Measurements from ENCODE around the gene KNSTRN. TPM values are rescaled to one million over a fixed set of nuclear protein-coding genes. Genes with fewer than 3 reads are reported as not detected.

Gene KNSTRN
- total and polyA plus RNA-seq, 4 donors = 3.4 to 28.1 (median 8.9) TPM

DNA sequence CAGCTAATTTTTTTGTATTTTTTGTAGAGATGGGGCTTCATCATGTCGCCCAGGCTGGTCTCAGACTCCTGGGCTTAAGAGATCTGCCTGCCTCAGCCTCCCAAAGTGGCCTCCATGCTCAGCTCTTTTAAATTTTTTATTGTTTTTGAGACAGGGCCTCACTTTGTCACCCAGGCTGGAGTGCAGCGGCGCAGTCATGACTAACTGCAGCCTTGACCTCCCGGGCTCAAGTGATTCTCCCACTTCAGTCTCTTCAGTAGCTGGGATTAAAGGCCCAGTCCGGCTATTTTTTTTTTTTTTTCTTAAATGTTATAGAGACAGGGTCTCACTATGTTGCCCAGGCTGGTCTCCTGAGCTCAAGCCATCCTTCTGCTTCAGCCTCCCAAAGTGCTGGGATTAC is 43.2 kb downstream of the KNSTRN start (continued):
- TF ChIP-seq, protein P1, sequence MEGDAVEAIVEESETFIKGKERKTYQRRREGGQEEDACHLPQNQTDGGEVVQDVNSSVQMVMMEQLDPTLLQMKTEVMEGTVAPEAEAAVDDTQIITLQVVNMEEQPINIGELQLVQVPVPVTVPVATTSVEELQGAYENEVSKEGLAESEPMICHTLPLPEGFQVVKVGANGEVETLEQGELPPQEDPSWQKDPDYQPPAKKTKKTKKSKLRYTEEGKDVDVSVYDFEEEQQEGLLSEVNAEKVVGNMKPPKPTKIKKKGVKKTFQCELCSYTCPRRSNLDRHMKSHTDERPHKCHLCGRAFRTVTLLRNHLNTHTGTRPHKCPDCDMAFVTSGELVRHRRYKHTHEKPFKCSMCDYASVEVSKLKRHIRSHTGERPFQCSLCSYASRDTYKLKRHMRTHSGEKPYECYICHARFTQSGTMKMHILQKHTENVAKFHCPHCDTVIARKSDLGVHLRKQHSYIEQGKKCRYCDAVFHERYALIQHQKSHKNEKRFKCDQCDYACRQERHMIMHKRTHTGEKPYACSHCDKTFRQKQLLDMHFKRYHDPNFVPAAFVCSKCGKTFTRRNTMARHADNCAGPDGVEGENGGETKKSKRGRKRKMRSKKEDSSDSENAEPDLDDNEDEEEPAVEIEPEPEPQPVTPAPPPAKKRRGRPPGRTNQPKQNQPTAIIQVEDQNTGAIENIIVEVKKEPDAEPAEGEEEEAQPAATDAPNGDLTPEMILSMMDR (IDR thresholded peaks at IDR 0.05; ENCODE audit: low read depth, low read length, missing input control) = no peak
- no peak for TF ChIP-seq HNF4A (conservative IDR thresholded peaks at IDR 0.05)
- no peak for TF ChIP-seq EGR1 (IDR thresholded peaks at IDR 0.05; ENCODE audit: low read depth in 2 of 2)
- TF ChIP-seq, protein P2, sequence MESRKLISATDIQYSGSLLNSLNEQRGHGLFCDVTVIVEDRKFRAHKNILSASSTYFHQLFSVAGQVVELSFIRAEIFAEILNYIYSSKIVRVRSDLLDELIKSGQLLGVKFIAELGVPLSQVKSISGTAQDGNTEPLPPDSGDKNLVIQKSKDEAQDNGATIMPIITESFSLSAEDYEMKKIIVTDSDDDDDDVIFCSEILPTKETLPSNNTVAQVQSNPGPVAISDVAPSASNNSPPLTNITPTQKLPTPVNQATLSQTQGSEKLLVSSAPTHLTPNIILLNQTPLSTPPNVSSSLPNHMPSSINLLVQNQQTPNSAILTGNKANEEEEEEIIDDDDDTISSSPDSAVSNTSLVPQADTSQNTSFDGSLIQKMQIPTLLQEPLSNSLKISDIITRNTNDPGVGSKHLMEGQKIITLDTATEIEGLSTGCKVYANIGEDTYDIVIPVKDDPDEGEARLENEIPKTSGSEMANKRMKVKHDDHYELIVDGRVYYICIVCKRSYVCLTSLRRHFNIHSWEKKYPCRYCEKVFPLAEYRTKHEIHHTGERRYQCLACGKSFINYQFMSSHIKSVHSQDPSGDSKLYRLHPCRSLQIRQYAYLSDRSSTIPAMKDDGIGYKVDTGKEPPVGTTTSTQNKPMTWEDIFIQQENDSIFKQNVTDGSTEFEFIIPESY (IDR thresholded peaks at IDR 0.05) = no peak

DNA sequence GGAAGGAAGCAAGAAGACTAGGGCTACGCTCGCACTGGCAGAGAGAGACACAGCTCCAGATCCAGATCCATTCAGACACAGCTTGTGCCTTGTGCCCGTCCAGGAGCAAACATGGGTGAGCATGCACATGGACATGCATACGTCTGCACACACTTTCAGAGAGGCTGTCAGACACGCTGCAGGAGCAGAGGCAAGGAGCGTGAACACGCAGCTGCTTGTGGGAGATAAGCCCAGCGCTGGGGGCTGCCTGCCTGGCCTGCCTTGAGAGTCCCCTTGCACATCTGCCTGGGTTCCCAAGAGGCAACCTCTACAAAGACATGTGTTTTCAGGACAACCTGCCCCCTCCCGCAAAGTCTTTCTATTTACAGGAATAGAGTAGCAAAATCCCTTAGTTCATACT is 44.7 kb downstream of the KNSTRN start:
- Histone ChIP-seq H3K9ac (ENCODE audit: low read depth in 1 of 2, low read length in 2 of 2) (no peak overlapping the region), H3K4me3 (ENCODE audit: low read depth in 1 of 3, low read length in 3 of 3) (no peak overlapping the region), H3K27ac (ENCODE audit: low read depth in 1 of 2, low read length in 2 of 2) (no peak overlapping the region), H3K36me3 (ENCODE audit: control insufficient read depth in 4 of 4, insufficient read depth in 3 of 4, low read depth in 1 of 4, low read length in 3 of 4) (no peaks in the 10 kb centered on the region), H3K9me3 (ENCODE audit: control insufficient read depth in 4 of 4, low read length in 3 of 4) (no peaks in the 10 kb centered on the region), H3K27me3 (ENCODE audit: control insufficient read depth in 4 of 4, insufficient read depth in 4 of 4, low read length in 3 of 4) (no peaks in the 10 kb centered on the region), H3K4me1 (ENCODE audit: control insufficient read depth in 4 of 4, insufficient read depth in 4 of 4, low read length in 3 of 4) (no peaks in the 10 kb centered on the region)
- 91% methylated on average over 9 of the region's 9 CpGs for WGBS
- DNase-seq (ENCODE audit: low spot score) = peak; percentile 74
- TF ChIP-seq TAF1 (conservative IDR thresholded peaks at IDR 0.05) (no peak), HNF4A (conservative IDR thresholded peaks at IDR 0.05) (no peak), GABPA (IDR thresholded peaks at IDR 0.05 in 1 of 2, conservative IDR thresholded peaks at IDR 0.05 in 1 of 2) (no peak), RXRA (IDR thresholded peaks at IDR 0.05) (no peak), RAD21 (IDR thresholded peaks at IDR 0.05) (no peak), EGR1 (IDR thresholded peaks at IDR 0.05; ENCODE audit: low read depth in 2 of 2) (no peak), YY1 (IDR thresholded peaks at IDR 0.05) (no peak), HNF4G (IDR thresholded peaks at IDR 0.05) (no peak), NR2F2 (IDR thresholded peaks at IDR 0.05) (no peak)
- TF ChIP-seq, protein P1 (IDR thresholded peaks at IDR 0.05; ENCODE audit: low read depth, low read length, missing input control) = no peak
- TF ChIP-seq, protein P3, sequence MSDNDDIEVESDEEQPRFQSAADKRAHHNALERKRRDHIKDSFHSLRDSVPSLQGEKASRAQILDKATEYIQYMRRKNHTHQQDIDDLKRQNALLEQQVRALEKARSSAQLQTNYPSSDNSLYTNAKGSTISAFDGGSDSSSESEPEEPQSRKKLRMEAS (IDR thresholded peaks at IDR 0.05) = no peak
- TF ChIP-seq, protein P4, sequence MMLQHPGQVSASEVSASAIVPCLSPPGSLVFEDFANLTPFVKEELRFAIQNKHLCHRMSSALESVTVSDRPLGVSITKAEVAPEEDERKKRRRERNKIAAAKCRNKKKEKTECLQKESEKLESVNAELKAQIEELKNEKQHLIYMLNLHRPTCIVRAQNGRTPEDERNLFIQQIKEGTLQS (IDR thresholded peaks at IDR 0.05) = no peak
- TF ChIP-seq, protein P5, sequence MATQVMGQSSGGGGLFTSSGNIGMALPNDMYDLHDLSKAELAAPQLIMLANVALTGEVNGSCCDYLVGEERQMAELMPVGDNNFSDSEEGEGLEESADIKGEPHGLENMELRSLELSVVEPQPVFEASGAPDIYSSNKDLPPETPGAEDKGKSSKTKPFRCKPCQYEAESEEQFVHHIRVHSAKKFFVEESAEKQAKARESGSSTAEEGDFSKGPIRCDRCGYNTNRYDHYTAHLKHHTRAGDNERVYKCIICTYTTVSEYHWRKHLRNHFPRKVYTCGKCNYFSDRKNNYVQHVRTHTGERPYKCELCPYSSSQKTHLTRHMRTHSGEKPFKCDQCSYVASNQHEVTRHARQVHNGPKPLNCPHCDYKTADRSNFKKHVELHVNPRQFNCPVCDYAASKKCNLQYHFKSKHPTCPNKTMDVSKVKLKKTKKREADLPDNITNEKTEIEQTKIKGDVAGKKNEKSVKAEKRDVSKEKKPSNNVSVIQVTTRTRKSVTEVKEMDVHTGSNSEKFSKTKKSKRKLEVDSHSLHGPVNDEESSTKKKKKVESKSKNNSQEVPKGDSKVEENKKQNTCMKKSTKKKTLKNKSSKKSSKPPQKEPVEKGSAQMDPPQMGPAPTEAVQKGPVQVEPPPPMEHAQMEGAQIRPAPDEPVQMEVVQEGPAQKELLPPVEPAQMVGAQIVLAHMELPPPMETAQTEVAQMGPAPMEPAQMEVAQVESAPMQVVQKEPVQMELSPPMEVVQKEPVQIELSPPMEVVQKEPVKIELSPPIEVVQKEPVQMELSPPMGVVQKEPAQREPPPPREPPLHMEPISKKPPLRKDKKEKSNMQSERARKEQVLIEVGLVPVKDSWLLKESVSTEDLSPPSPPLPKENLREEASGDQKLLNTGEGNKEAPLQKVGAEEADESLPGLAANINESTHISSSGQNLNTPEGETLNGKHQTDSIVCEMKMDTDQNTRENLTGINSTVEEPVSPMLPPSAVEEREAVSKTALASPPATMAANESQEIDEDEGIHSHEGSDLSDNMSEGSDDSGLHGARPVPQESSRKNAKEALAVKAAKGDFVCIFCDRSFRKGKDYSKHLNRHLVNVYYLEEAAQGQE (IDR thresholded peaks at IDR 0.05) = no peak
- TF ChIP-seq, protein P2 (IDR thresholded peaks at IDR 0.05) = no peak

Measured in liver (tissue), 9 donors.